ENCODE results near the gene TFB1M.
"Not testable (repeated sequence)": the region's sequence is repeated elsewhere in the genome, so short reads cannot be mapped to it uniquely, and the experiment has no call there.

The TFB1M gene

GRCh38 chr6:155324172-155324571, 9.9 kb upstream of the TFB1M start:
- no peak overlapping the region for H3K4me3 ChIP-seq (ENCODE audit: low read length)
- DNase-seq (ENCODE audit: low read depth): no peak
- TF ChIP-seq CTCF (conservative IDR thresholded peaks at IDR 0.05; ENCODE audit: low read depth, low read length): no peak

GRCh38 chr6:155319902-155320301, 5.6 kb upstream of the TFB1M start:
- TF ChIP-seq CTCF (conservative IDR thresholded peaks at IDR 0.05; ENCODE audit: low read depth, low read length): no peak
- no peak overlapping the region for H3K4me3 ChIP-seq (ENCODE audit: low read length)

GRCh38 chr6:155317186-155317585, 2.9 kb upstream of the TFB1M start:
- no peak for DNase-seq (ENCODE audit: low read depth)
- H3K4me3 ChIP-seq (ENCODE audit: low read length): no peak overlapping the region
- TF ChIP-seq CTCF (conservative IDR thresholded peaks at IDR 0.05; ENCODE audit: low read depth, low read length): no peak

More at GRCh38 chr6:155319902-155320301, 5.6 kb upstream of the TFB1M start:
- no peak for DNase-seq (ENCODE audit: low read depth)

GRCh38 chr6:155316419-155316818, 2.1 kb upstream of the TFB1M start:
- no peak for TF ChIP-seq CTCF (conservative IDR thresholded peaks at IDR 0.05; ENCODE audit: low read depth, low read length)
- H3K4me3 ChIP-seq (ENCODE audit: low read length): no peak overlapping the region
- no peak for DNase-seq (ENCODE audit: low read depth)

- no peak for TF ChIP-seq CTCF (conservative IDR thresholded peaks at IDR 0.05; ENCODE audit: low read depth, low read length)
- H3K4me3 ChIP-seq (ENCODE audit: low read length): peak overlapping the region; percentile 86
- DNase-seq (ENCODE audit: low read depth): no peak
Measured at GRCh38 chr6:155315516-155315871, 1.2 kb upstream of the TFB1M start.

- DNase-seq (ENCODE audit: low read depth): peak; percentile 77
- TF ChIP-seq CTCF (conservative IDR thresholded peaks at IDR 0.05; ENCODE audit: low read depth, low read length): no peak
- H3K4me3 ChIP-seq (ENCODE audit: low read length): peak overlapping the region; percentile 86
Measured at GRCh38 chr6:155314773-155315515, 660 bp upstream of the TFB1M start.

- peak overlapping the region; percentile 86 for H3K4me3 ChIP-seq (ENCODE audit: low read length)
- TF ChIP-seq CTCF (conservative IDR thresholded peaks at IDR 0.05; ENCODE audit: low read depth, low read length): no peak
- no peak for DNase-seq (ENCODE audit: low read depth)
Measured at GRCh38 chr6:155313602-155314091, 637 bp downstream of the TFB1M start.

- peak overlapping the region; percentile 86 for H3K4me3 ChIP-seq (ENCODE audit: low read length)
- DNase-seq (ENCODE audit: low read depth): not testable (repeated sequence)
Measured at GRCh38 chr6:155312950-155313349, 1.3 kb downstream of the TFB1M start.

Data from retinal pigment epithelial cell (primary cell).